Astrocyte of the spinal cord (primary cell): ENCODE measurements around the gene PRKAR1B.

Source experiments
- DNase-seq: peaks from one replicate; pipeline ENCODE4 v3.0.0; 2011; ENCODE audit warnings: low read depth, low spot score
- H3K4me3 ChIP-seq: 2 replicates; pipeline ENCODE4 v1.5.1; 2011; ENCODE audit warnings: low read depth, mild to moderate bottlenecking, low read length, moderate library complexity
- CTCF ChIP-seq: IDR thresholded peaks from 2 replicates; pipeline ENCODE4 v1.5.1; 2012; ENCODE audit warnings: low read depth, mild to moderate bottlenecking, low read length, inconsistent platforms
- in situ Hi-C: cut with HindIII; loops from 2 replicates; pipeline ENCODE4 v1.10.0; 2017; ENCODE audit warnings: low sequenced_read_pairs

PRKAR1B gene

GRCh38 chr7:593324-594115, 133.6 kb downstream of the PRKAR1B start:
- no peak for DNase-seq
- no peak for TF ChIP-seq CTCF
- no peak overlapping the region for H3K4me3 ChIP-seq
- in situ Hi-C loops = no loop called here

- H3K4me3 ChIP-seq = no peak overlapping the region
- no peak for DNase-seq
- no peak for TF ChIP-seq CTCF
- in situ Hi-C loops = no loop called here
These were observed 135.0 kb downstream of the PRKAR1B start for GRCh38 chr7:591856-592628.

GRCh38 chr7:590731-591551, 136.1 kb downstream of the PRKAR1B start:
- in situ Hi-C loops = no loop called here
- TF ChIP-seq CTCF = no peak
- H3K4me3 ChIP-seq = no peak overlapping the region
- DNase-seq = no peak

- no peak for DNase-seq
- no peak for TF ChIP-seq CTCF
- H3K4me3 ChIP-seq = no peak overlapping the region
- in situ Hi-C loops = no loop called here
These were observed 137.1 kb downstream of the PRKAR1B start for GRCh38 chr7:589781-590575.

GRCh38 chr7:587767-588166, 139.3 kb downstream of the PRKAR1B start:
- DNase-seq = no peak
- H3K4me3 ChIP-seq = no peak overlapping the region
- TF ChIP-seq CTCF = no peak
- in situ Hi-C loops = no loop called here

GRCh38 chr7:586494-586893, 140.6 kb downstream of the PRKAR1B start:
- no peak for DNase-seq
- no peak for TF ChIP-seq CTCF
- in situ Hi-C loops = no loop called here
- H3K4me3 ChIP-seq = no peak overlapping the region
